Panc1 (cell line): Measurements from ENCODE around the gene PLSCR3. TPM values are rescaled to one million over a fixed set of nuclear protein-coding genes. Genes with fewer than 3 reads are reported as not detected.

Source experiments
- ATAC-seq: fragments of 200-7000 bp; cut with Tn5 transposase; 2 replicates; pipeline ENCODE4 v1.9.1; 2020; ENCODE audit warnings: mild to moderate bottlenecking, moderate library complexity
- BruUV-seq: library from RNA; stranded (reverse); fragments of 400-500 nt; replicated peaks from 2 replicates; lab custom pipeline; 2021; lab: Mats Ljungman, UMichigan
- CTCF ChIA-PET: fragments of 300-600 bp; sonication (Branson Sonifier 250); formaldehyde crosslinking; loops from one replicate; lab custom pipeline; 2022; ENCODE audit warnings: antibody characterized with exemption; lab: Charles Lee
- POLR2A ChIA-PET: fragments of 300-600 bp; sonication (Branson Sonifier 250); formaldehyde crosslinking; loops from one replicate; lab custom pipeline; 2022; ENCODE audit warnings: antibody characterized with exemption; lab: Charles Lee
- DNase-seq: peaks from one replicate; pipeline ENCODE4 v3.0.0-alpha.2; 2010; ENCODE audit warnings: low read depth, low spot score
- H3K27ac ChIP-seq: 2 replicates; pipeline ENCODE4 v1.5.1; 2011; ENCODE audit warnings: mild to moderate bottlenecking, low read length, inconsistent platforms
- H3K27me3 ChIP-seq: fragments of 200-500 bp; sonication (Bioruptor generic); 2 replicates; pipeline ENCODE4 v1.6.0; 2014; ENCODE audit warnings: low read length, inconsistent platforms; ENCODE audit not compliant: control insufficient read depth, insufficient read depth
- H3K36me3 ChIP-seq: fragments of 200-500 bp; sonication (Bioruptor generic); 2 replicates; pipeline ENCODE4 v1.5.1; 2014; ENCODE audit warnings: inconsistent platforms, mild to moderate bottlenecking, low read length, moderate library complexity; ENCODE audit not compliant: control insufficient read depth, insufficient read depth
- H3K4me1 ChIP-seq: 2 replicates; pipeline ENCODE4 v1.5.1; 2011; ENCODE audit warnings: inconsistent platforms, mild to moderate bottlenecking, low read length, moderate library complexity; ENCODE audit not compliant: control insufficient read depth, insufficient read depth
- H3K4me3 ChIP-seq, 2 experiments: 2 replicates each; pipeline ENCODE4 v1.5.1; 2011 to 2012; ENCODE audit warnings: low read depth in 2 of 2, low read length in 2 of 2, mild to moderate bottlenecking in 2 of 2, inconsistent platforms in 1 of 2, moderate library complexity in 1 of 2
- H3K9me3 ChIP-seq: fragments of 200-500 bp; sonication (Bioruptor generic); 2 replicates; pipeline ENCODE4 v1.5.1; 2014; ENCODE audit warnings: low read depth, mild to moderate bottlenecking, inconsistent platforms, low read length, moderate library complexity; ENCODE audit not compliant: control insufficient read depth, insufficient read depth
- POLR2AphosphoS5 ChIP-seq: IDR thresholded peaks from 2 replicates; pipeline ENCODE4 v1.6.1; 2012; ENCODE audit warnings: mild to moderate bottlenecking, low read depth, low read length, moderate library complexity
- REST ChIP-seq, 2 experiments: IDR thresholded peaks; 2 replicates each; pipeline ENCODE4 v1.6.1; 2011 to 2012; ENCODE audit warnings: low read depth in 2 of 2, control low read depth in 1 of 2, low read length in 1 of 2, mild to moderate bottlenecking in 1 of 2, moderate library complexity in 1 of 2; ENCODE audit not compliant: insufficient read depth in 1 of 2
- SIN3A ChIP-seq: IDR thresholded peaks from 2 replicates; pipeline ENCODE4 v1.6.1; 2012; ENCODE audit warnings: low read depth, mild to moderate bottlenecking, low read length, moderate library complexity, borderline replicate concordance; ENCODE audit not compliant: insufficient read depth
- TCF7L2 ChIP-seq: IDR thresholded peaks from 2 replicates; pipeline ENCODE4 v1.6.1; 2011; ENCODE audit warnings: mild to moderate bottlenecking, low read depth, low read length, inconsistent platforms
- in situ Hi-C: cut with HindIII; loops from 2 replicates; pipeline ENCODE4 v1.10.0; 2016; ENCODE audit warnings: low sequenced_read_pairs, low pct_unique_long_range_greater_than_20kb
- intact Hi-C: fragments of 100-400 bp; cut with micrococcal nuclease; formaldehyde crosslinking; loops from one replicate; pipeline ENCODE4 v1.10.0; 2022; ENCODE audit not compliant: unreplicated experiment
- total RNA-seq: library from RNA; stranded (reverse); gene quantifications from one replicate; pipeline ENCODE4 v1.2.1, GENCODE V29; 2021; ENCODE audit not compliant: unreplicated experiment
- TF ChIP-seq, protein P1 (sequence below): fragments of 450-650 bp; IDR thresholded peaks from 2 replicates; pipeline ENCODE4 v1.5.1; 2017; ENCODE audit warnings: mild to moderate bottlenecking

Gene PLSCR3
- total RNA-seq, 1 experiment from 2014 or later = 32.0 TPM

DNA sequence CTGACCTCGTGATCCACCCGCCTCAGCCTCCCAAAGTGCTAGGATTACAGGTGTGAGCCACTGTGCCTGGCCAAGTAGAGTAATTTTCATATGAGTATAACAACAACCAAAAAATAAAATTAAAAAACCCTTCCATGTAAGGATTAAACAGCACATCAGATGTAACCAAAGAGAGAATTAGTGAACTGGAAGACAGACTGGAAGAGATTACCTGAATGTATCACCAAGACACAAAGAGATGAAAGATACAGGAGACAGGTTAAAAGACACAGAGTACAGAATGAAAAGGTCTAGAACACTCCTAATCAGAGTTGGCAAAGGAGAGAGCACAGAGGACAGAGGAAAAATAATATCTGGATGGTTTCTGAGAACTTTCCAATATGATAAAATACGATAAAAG is 15.2 kb downstream of the PLSCR3 start:
- Histone ChIP-seq H3K27me3 (no peaks in the 10 kb centered on the region), H3K9me3 (peaks cover 3% of the 10 kb centered on the region; the same call in 1 of the 2 replicates), H3K36me3 (peaks cover 2% of the 10 kb centered on the region; the same call in 1 of the 2 replicates), H3K4me1 (no peaks in the 10 kb centered on the region), H3K4me3 (no peak overlapping the region), H3K27ac (no peak overlapping the region)
- no TSS peak for BruUV-seq
- TF ChIP-seq REST (IDR thresholded peaks at IDR 0.05; ENCODE audit: insufficient read depth in 1 of 2, low read depth in 2 of 2, low read length in 1 of 2) (no peak), SIN3A (no peak), POLR2AphosphoS5 (no peak), TCF7L2 (no peak)
- TF ChIP-seq, protein P1, sequence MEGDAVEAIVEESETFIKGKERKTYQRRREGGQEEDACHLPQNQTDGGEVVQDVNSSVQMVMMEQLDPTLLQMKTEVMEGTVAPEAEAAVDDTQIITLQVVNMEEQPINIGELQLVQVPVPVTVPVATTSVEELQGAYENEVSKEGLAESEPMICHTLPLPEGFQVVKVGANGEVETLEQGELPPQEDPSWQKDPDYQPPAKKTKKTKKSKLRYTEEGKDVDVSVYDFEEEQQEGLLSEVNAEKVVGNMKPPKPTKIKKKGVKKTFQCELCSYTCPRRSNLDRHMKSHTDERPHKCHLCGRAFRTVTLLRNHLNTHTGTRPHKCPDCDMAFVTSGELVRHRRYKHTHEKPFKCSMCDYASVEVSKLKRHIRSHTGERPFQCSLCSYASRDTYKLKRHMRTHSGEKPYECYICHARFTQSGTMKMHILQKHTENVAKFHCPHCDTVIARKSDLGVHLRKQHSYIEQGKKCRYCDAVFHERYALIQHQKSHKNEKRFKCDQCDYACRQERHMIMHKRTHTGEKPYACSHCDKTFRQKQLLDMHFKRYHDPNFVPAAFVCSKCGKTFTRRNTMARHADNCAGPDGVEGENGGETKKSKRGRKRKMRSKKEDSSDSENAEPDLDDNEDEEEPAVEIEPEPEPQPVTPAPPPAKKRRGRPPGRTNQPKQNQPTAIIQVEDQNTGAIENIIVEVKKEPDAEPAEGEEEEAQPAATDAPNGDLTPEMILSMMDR = no peak
- intact Hi-C loops (no loop called here), in situ Hi-C loops (no loop called here)
- DNase-seq (no peak), ATAC-seq (no peak)
- ChIA-PET CTCF (no interaction called here), POLR2A (no interaction called here)

- no peak for TF ChIP-seq REST (IDR thresholded peaks at IDR 0.05; ENCODE audit: insufficient read depth in 1 of 2, low read depth in 2 of 2, low read length in 1 of 2)
- TF ChIP-seq SIN3A = no peak
- TF ChIP-seq TCF7L2 = no peak
- no peak for TF ChIP-seq POLR2AphosphoS5
- TF ChIP-seq, protein P1 = no peak
- Histone ChIP-seq H3K4me1 (no peaks in the 10 kb centered on the region), H3K4me3 (no peak overlapping the region), H3K27ac (no peak overlapping the region), H3K9me3 (peaks cover 3% of the 10 kb centered on the region; the same call in 1 of the 2 replicates), H3K27me3 (no peaks in the 10 kb centered on the region), H3K36me3 (no peaks in the 10 kb centered on the region)
- in situ Hi-C loops (no loop called here), intact Hi-C loops (no loop called here)
- BruUV-seq = no TSS peak
- ATAC-seq (no peak), DNase-seq (no peak)
- CTCF ChIA-PET = no interaction called here
- POLR2A ChIA-PET = interaction anchor here (0.7 kb wide), 1 partner anchor 164 kb away, joined by 3 read pairs; no protein-coding TSS in a partner anchor
Measured at GRCh38 chr17:7374353-7374752, 20.0 kb downstream of the PLSCR3 start.
